ENCODE measurements around the gene NPFFR1.

- TF ChIP-seq CTCF (conservative IDR thresholded peaks at IDR 0.05; ENCODE audit: low read depth in 2 of 2), result peak; percentile 31 to 58; a peak in 3 of 4 replicates
- TF ChIP-seq REST (IDR thresholded peaks at IDR 0.05; ENCODE audit: unreplicated experiment), result no peak
- TF ChIP-seq EZH2phosphoT487 (IDR thresholded peaks at IDR 0.05; ENCODE audit: unreplicated experiment), result no peak
- TF ChIP-seq CREB1 (CRISPR knock-in tag; IDR thresholded peaks at IDR 0.05; ENCODE audit: low read depth), result no peak
- no peak for TF ChIP-seq POLR2AphosphoS5 (IDR thresholded peaks at IDR 0.05; ENCODE audit: low read depth)
- TF ChIP-seq NANOG (IDR thresholded peaks at IDR 0.05; ENCODE audit: borderline replicate concordance), result no peak
- no peak for TF ChIP-seq EZH2 (IDR thresholded peaks at IDR 0.05; ENCODE audit: low read depth, unreplicated experiment)
- TF ChIP-seq STAT1 (IDR thresholded peaks at IDR 0.05; ENCODE audit: unreplicated experiment), result no peak
- no peak for TF ChIP-seq ZNF114 (CRISPR knock-in tag; IDR thresholded peaks at IDR 0.05)
- TF ChIP-seq ZNF462 (CRISPR knock-in tag; IDR thresholded peaks at IDR 0.05), result no peak
- no peak for TF ChIP-seq JUNB (IDR thresholded peaks at IDR 0.05; ENCODE audit: unreplicated experiment)
- no peak for TF ChIP-seq ZNF331 (CRISPR knock-in tag; IDR thresholded peaks at IDR 0.05; ENCODE audit: low read depth)
- TF ChIP-seq ETS1 (IDR thresholded peaks at IDR 0.05), result no peak
Measured at GRCh38 chr10:70260259-70260658, 23.5 kb downstream of the NPFFR1 start.
